Activated CD4-positive, alpha-beta T cell treated with anti-CD3 and anti-CD28 coated beads for 24 hours (primary cell): ENCODE measurements around the gene FNDC7.
"Not testable (repeated sequence)": the region's sequence is repeated elsewhere in the genome, so short reads cannot be mapped to it uniquely, and the experiment has no call there.

Source experiments
- DNase-seq, 2 donors: peaks; one replicate each; pipeline ENCODE4 v3.0.0-alpha.2; 2020; ENCODE audit warnings: low read depth in 2 of 2

FNDC7 gene

DNA sequence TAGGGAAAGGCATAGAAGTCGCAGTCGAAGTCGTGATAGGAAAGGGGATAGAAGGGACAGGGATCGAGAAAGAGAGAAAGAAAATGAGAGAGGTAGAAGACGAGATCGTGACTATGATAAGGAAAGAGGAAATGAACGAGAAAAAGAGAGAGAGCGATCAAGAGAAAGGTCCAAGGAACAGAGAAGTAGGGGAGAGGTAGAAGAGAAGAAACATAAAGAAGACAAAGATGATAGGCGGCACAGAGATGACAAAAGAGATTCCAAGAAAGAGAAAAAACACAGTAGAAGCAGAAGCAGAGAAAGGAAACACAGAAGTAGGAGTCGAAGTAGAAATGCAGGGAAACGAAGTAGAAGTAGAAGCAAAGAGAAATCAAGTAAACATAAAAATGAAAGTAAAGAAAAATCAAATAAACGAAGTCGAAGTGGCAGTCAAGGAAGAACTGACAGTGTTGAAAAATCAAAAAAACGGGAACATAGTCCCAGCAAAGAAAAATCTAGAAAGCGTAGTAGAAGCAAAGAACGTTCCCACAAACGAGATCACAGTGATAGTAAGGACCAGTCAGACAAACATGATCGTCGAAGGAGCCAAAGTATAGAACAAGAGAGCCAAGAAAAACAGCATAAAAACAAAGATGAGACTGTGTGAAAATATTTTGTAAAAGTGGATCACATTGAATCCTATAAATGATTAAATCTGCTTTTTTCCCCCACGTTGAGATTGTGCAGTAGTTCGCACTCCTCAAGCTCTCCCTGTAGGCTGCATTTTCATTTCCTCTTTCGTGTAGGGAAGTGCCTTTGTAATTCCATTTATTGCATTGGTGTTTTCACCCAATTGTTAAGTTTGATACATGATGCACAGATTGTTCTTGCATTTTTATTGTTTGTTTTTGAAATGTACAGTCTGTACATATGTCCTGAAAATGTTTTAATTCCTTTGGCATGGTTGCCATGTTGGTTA lies 13.1 kb upstream of the FNDC7 start:
- DNase-seq: no peak

- no peak for DNase-seq
Observed at GRCh38 chr1:108701176-108701849, 11.4 kb upstream of the FNDC7 start.

GRCh38 chr1:108702109-108702508 lies 10.6 kb upstream of the FNDC7 start:
- not testable (repeated sequence) for DNase-seq

DNA sequence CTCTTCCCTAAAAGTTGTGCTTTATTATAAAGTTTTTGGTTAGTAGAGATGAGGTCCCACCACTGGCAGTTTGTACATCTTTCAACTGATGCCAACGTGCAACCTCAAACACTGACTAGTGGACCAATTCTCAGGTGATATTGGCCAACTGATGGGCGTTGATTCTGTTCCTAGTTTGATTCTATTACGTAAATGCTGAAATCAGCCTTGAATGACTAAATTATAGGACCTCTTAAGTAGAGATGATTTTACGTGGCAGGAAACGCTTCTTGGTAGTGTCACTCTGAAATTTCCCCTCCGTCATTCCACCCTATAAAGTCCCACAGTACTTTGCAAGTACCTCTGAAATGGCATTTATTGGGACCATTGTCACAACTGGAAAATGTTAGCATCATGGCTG lies 8.8 kb upstream of the FNDC7 start:
- DNase-seq: no peak

DNA sequence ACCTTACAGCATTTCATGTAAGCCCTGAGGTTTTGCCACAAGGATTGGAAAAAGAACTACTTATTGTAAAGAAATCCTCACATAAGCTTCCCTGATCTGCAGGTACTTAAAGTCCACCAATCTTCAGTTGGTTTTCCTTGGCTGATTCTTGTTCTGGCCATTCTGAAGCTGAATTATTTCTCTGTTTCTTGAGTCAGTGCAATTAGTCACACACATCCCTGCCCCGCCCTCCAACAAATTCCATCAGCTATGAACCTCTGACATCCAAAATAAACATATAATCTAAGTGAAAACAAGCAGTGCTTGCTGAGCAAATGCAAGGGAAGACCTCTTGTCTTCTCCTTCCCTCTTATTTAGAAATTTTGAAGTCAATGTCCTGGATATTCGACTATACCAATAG lies 8.2 kb upstream of the FNDC7 start:
- no peak for DNase-seq

DNA sequence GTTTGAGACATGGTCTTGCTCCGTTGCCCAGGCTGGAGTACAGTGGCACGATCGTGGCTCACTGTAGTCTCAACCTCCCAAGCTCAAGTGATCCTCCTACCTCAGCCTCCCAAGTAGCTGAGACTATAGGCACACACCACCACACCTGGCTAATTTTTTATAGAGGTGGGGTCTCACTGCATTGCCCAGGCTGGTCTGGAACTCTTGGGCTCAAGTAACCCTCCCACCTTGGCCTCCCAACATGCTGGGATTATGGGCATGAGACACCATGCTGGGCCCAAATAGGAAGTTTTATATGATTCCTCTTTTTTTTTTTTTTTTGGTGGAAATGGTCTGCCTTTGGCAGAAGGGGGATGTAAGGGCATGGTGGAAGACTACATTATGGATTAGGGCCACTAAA lies 6.1 kb upstream of the FNDC7 start:
- no peak for DNase-seq

DNA sequence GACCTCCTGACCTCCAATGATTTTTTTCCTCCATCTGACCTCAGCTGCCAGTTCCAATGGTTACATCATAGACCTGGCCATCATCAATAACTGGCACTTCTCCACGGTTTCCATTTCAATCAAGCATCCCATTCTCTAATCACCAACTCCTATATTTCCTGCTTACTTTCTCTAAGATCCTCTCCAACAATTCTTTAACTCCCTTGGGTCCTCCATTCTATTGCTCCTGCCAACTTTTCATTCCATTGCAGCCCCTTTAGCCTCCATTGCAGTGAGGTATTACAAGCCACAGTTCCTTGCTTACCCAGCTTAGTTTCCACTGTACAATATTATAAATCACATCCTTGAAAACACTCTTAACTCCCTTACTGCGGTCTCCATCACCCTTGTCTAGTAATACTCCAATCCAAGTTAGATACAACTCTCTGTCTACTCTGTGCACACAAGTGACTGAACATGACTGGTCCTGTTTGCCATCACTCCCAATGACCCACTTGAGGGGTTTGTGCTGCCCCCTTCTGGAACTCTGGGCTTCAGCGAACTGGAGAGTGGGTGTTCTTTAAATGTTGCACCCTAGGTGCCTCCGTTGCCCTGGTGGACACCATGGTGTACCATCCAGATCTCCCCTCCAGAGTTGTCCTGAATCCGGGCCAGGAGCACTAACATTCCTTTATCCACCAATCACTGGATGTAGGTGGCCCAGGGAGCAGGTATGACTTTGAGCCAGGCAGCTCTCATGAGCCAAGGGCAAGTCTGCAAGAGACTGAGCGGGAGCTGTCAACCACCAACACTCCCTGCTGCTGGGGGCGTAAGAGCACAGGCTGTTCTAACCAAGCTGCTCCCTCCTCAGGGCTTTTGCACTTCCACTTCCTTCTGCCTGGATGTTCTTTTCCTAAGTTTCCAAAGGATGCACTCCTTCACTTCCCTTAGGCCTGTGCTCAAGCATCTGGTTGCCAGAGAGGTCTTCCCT lies 3.7 kb upstream of the FNDC7 start:
- peak in 1 of 2 donors; percentile 26 for DNase-seq

- DNase-seq: no peak
Observed at GRCh38 chr1:108715932-108716331, 3.2 kb downstream of the FNDC7 start.

- DNase-seq: no peak
Observed at GRCh38 chr1:108716437-108717230, 3.9 kb downstream of the FNDC7 start.

- DNase-seq: no peak
Observed at GRCh38 chr1:108717774-108718316, 5.1 kb downstream of the FNDC7 start.

- no peak for DNase-seq
Observed at GRCh38 chr1:108718927-108719655, 6.4 kb downstream of the FNDC7 start.

GRCh38 chr1:108719656-108720435 lies 7.1 kb downstream of the FNDC7 start:
- DNase-seq: no peak

DNA sequence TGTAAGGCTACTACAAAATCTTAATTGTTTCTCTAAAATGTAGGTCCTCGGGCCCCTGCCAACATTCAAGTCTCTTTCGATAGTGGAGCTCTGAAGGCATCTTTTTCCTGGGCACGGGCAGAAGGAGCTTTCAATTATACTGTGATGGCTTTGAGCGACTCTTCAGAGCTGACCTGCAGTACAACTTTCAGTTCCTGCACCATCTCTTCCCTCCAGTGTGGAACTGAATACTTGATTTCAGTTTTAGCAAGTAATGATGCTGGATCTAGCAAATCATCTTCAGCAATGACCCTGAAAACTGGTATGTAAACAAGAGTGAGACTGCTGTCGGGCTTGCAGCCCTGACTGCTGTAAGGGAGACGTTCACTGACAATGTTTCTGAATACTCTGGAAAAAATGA lies 9.6 kb downstream of the FNDC7 start:
- DNase-seq: no peak

GRCh38 chr1:108725906-108726305 lies 13.2 kb downstream of the FNDC7 start:
- DNase-seq: no peak

- no peak for DNase-seq
Observed at GRCh38 chr1:108728327-108728923, 15.7 kb downstream of the FNDC7 start.

DNA sequence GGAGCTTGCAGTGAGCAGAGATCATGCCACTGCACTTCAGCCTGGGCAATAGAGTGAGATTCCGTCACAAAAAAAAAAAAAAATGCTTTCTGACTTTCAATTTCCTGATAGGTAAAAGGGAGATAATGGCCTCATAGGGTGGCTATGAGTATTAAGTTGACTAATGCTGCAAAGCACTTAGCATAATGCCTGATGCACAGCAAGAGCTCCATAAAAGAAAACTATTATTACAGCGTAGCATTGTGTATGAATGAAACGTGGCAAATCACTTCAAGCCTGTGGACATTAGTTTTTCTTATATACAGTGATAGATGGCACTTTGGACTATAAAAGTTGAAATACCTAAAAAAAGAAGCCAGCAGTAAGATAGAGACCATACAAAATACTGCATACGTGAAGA lies 16.8 kb downstream of the FNDC7 start:
- no peak for DNase-seq

DNA sequence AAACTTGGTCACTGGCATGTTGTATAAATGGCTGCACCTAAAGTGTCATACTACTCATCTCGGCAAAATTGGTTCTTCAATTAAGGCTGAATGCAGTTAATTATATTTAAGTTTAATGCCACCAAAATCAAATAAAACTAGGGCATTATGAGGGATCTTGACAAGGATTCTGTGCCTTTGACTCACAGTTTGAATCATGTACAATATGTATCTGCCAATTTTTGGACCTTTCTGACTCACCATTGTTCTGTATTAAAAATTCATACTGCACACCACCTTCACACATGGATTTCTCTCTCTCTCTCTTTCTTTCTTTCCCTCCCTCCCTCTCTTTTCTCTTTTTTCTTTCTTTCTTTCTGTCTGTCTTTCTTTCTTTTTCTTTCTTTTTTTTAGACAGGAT lies 19.7 kb downstream of the FNDC7 start:
- DNase-seq: no peak

GRCh38 chr1:108734171-108734865 lies 21.6 kb downstream of the FNDC7 start:
- DNase-seq: no peak
